Transverse colon (tissue), 4 donors: ENCODE results near the gene ZNF575. TPM values are rescaled to one million over a fixed set of nuclear protein-coding genes. Genes with fewer than 3 reads are reported as not detected.

Experiments
- DNase-seq: peaks from one replicate; pipeline ENCODE4 v3.0.0-alpha.2; 2019
- H3K27ac ChIP-seq, 4 donors: fragments of 200-600 bp; sonication (generic); 2 replicates each; pipeline ENCODE4 v1.5.1; 2016 to 2018; ENCODE audit warnings: inconsistent platforms in 4 of 4
- H3K27me3 ChIP-seq: fragments of 200-600 bp; sonication (generic); 2 replicates; pipeline ENCODE4 v1.5.1; 2017; ENCODE audit warnings: inconsistent platforms
- H3K36me3 ChIP-seq, 4 donors: fragments of 200-600 bp; sonication (generic); 2 replicates each; pipeline ENCODE4 v1.5.1; 2017 to 2019; ENCODE audit warnings: inconsistent platforms in 4 of 4
- H3K4me1 ChIP-seq, 4 donors: fragments of 200-600 bp; sonication (generic); 2 replicates each; pipeline ENCODE4 v1.5.1; 2017 to 2020; ENCODE audit warnings: inconsistent platforms in 4 of 4
- H3K4me3 ChIP-seq, 4 donors: fragments of 200-600 bp; sonication (generic); 1 replicate in 1 of 4; 2 replicates in 3 of 4; pipeline versions ENCODE4 v1.5.1 to v1.6.1; 2017 to 2019; ENCODE audit warnings: inconsistent platforms in 4 of 4
- H3K9me3 ChIP-seq, 2 donors: fragments of 200-600 bp; sonication (generic); 2 replicates each; pipeline ENCODE4 v1.5.1; 2017 to 2019; ENCODE audit warnings: inconsistent platforms in 2 of 2
- CTCF ChIP-seq, 5 experiments: fragments of 200-600 bp in 3 of 5; fragments of 450-650 bp in 2 of 5; sonication (generic) in 3 of 5; IDR thresholded peaks; 1 replicate in 2 of 5; 2 replicates in 3 of 5; pipeline ENCODE4 v1.5.1; 2016 to 2017; ENCODE audit warnings: antibody characterized with exemption in 5 of 5, inconsistent platforms in 3 of 5, mild to moderate bottlenecking in 2 of 5, moderate library complexity in 1 of 5
- EP300 ChIP-seq: sonication (generic); formaldehyde crosslinking; IDR thresholded peaks from one replicate; pipeline ENCODE4 v1.6.1; 2017; ENCODE audit warnings: antibody characterized with exemption, low read depth
- POLR2A ChIP-seq: fragments of 450-650 bp; IDR thresholded peaks from one replicate; pipeline ENCODE4 v1.6.1; 2016; ENCODE audit warnings: antibody characterized with exemption, mild to moderate bottlenecking, moderate library complexity
- POLR2AphosphoS5 ChIP-seq, 3 donors: sonication (generic); formaldehyde crosslinking; IDR thresholded peaks; one replicate each; pipeline ENCODE4 v1.6.1; 2016; ENCODE audit warnings: antibody characterized with exemption in 3 of 3
- WGBS, 2 donors: methylation state at CpG; one replicate each; pipeline ENCODE4 v1.1.5; 2018; ENCODE audit warnings: low coverage in 1 of 2; 5-methylcytosine and 5-hydroxymethylcytosine counted together
- in situ Hi-C, 4 donors: fragments of 200-750 bp; cut with MboI; loops; one replicate each; pipeline versions ENCODE4 v1.15.0 to v1.15.1; 2017; ENCODE audit warnings: low sequenced_read_pairs in 3 of 4, low pct_ligation_motif_present in 1 of 4, low pct_unique_long_range_greater_than_20kb in 1 of 4
- intact Hi-C: fragments of 100-400 bp; cut with DNase I; formaldehyde crosslinking; loops from one replicate; pipeline ENCODE4 v1.15.1; 2023; ENCODE audit warnings: low total_unique reads
- total RNA-seq, 4 donors: library from RNA; depleted of rRNA; stranded (reverse); fragments of >200 nt; gene quantifications; one replicate each; pipeline ENCODE4 v1.1.0, GENCODE V29; 2016

ZNF575 gene
- total RNA-seq, 4 donors from 2014 or later = 0.20 to 1.9 (median 1.8) TPM; not detected in 1

GRCh38 chr19:43578787-43579186 is 45.8 kb downstream of the ZNF575 start:
- H3K9me3 ChIP-seq = no peaks in the 10 kb centered on the region
- no peak overlapping the region for H3K4me3 ChIP-seq
- H3K36me3 ChIP-seq = no peaks in the 10 kb centered on the region
- in situ Hi-C loops (no loop called here), intact Hi-C loops (no loop called here)
- peaks cover 5 to 30% (median 15%) of the 10 kb centered on the region in 4 donors for H3K4me1 ChIP-seq
- DNase-seq = no peak
- WGBS, 2 donors = 76 to 91% methylated on average over 3 of the region's 3 CpGs
- no peaks in the 10 kb centered on the region for H3K27me3 ChIP-seq
- no peak overlapping the region for H3K27ac ChIP-seq
- no peak for TF ChIP-seq EP300
- TF ChIP-seq CTCF (IDR thresholded peaks at IDR 0.05) = no peak
- no peak for TF ChIP-seq POLR2A
- no peak for TF ChIP-seq POLR2AphosphoS5 (IDR thresholded peaks at IDR 0.05)

GRCh38 chr19:43581467-43581866 is 48.5 kb downstream of the ZNF575 start:
- no peak for DNase-seq
- TF ChIP-seq POLR2A = no peak
- TF ChIP-seq EP300 = no peak
- TF ChIP-seq POLR2AphosphoS5 (IDR thresholded peaks at IDR 0.05) = no peak
- no peak for TF ChIP-seq CTCF (IDR thresholded peaks at IDR 0.05)
- intact Hi-C loops (no loop called here), in situ Hi-C loops (no loop called here)
- Histone ChIP-seq H3K4me3 (no peak overlapping the region), H3K27me3 (no peaks in the 10 kb centered on the region), H3K27ac (peak overlapping the region in 3 of 4 donors; percentile 50 to 84 (median 82)), H3K4me1 (peaks cover 0 to 11% (median 3%) of the 10 kb centered on the region in 4 donors), H3K36me3 (no peaks in the 10 kb centered on the region), H3K9me3 (no peaks in the 10 kb centered on the region)
- 75% methylated on average over 7 of the region's 7 CpGs; no CpG with 5 or more reads in 1 of the 2 donors for WGBS, 2 donors

- intact Hi-C loops = no loop called here
- Histone ChIP-seq H3K4me3 (no peak overlapping the region), H3K4me1 (peaks cover 0 to 11% (median 3%) of the 10 kb centered on the region in 4 donors), H3K27ac (no peak overlapping the region), H3K9me3 (no peaks in the 10 kb centered on the region), H3K27me3 (no peaks in the 10 kb centered on the region), H3K36me3 (no peaks in the 10 kb centered on the region)
- no peak for TF ChIP-seq CTCF (IDR thresholded peaks at IDR 0.05)
- no peak for TF ChIP-seq POLR2A
- TF ChIP-seq POLR2AphosphoS5 (IDR thresholded peaks at IDR 0.05) = no peak
- no peak for TF ChIP-seq EP300
- in situ Hi-C loops = no loop called here
- DNase-seq = no peak
- WGBS, 2 donors = 83% methylated on average over 1 to 2 of the region's 2 CpGs
Observed at GRCh38 chr19:43582495-43582894, 49.5 kb downstream of the ZNF575 start.

- H3K27ac ChIP-seq = no peak overlapping the region
- intact Hi-C loops = no loop called here
- DNase-seq = no peak
Observed at GRCh38 chr19:43584484-43584883, 51.5 kb downstream of the ZNF575 start.

More at GRCh38 chr19:43584484-43584883, 51.5 kb downstream of the ZNF575 start:
- H3K9me3 ChIP-seq = no peaks in the 10 kb centered on the region
- H3K36me3 ChIP-seq = no peaks in the 10 kb centered on the region
- TF ChIP-seq CTCF (IDR thresholded peaks at IDR 0.05) (no peak), POLR2A (no peak), EP300 (no peak), POLR2AphosphoS5 (IDR thresholded peaks at IDR 0.05) (no peak)
- 80% methylated on average over 1 of the region's 1 CpG; no CpG with 5 or more reads in 1 of the 2 donors for WGBS, 2 donors
- in situ Hi-C loops = no loop called here
- H3K4me3 ChIP-seq = no peak overlapping the region
- peaks cover 0 to 11% (median 3%) of the 10 kb centered on the region in 4 donors for H3K4me1 ChIP-seq
- no peaks in the 10 kb centered on the region for H3K27me3 ChIP-seq

Other genes starting within 250 kb of the ZNF575 start
- 100 to 1,000 TPM in 2 of 4 donors, 10 to 100 TPM in 2; 12.1 to 720 (median 82.6) TPM for gene CD177, start 179.5 kb upstream of the ZNF575 start, total RNA-seq
- gene TEX101, start 118.3 kb upstream of the ZNF575 start, total RNA-seq = not detected
- 1 to 10 TPM in 1 of 4 donors, not detected in 3; 2.2 TPM for gene LYPD3, start 67.6 kb upstream of the ZNF575 start, total RNA-seq
- gene PHLDB3, start 28.4 kb upstream of the ZNF575 start, total RNA-seq = 10 to 100 TPM; 10.2 to 28.7 (median 16.5) TPM
- 100 to 1,000 TPM; 438 to 667 (median 458) TPM for gene ETHE1, start 6.0 kb upstream of the ZNF575 start, total RNA-seq
- 100 to 1,000 TPM in 1 of 4 donors, 10 to 100 TPM in 2, 1 to 10 TPM in 1; 8.0 to 147 (median 15.8) TPM for gene XRCC1, start 42.3 kb downstream of the ZNF575 start, total RNA-seq
- gene PINLYP, start 42.6 kb downstream of the ZNF575 start, total RNA-seq = 1 to 10 TPM in 3 of 4 donors, not detected in 1; 1.1 to 4.0 (median 1.6) TPM
- gene IRGQ, start 62.9 kb downstream of the ZNF575 start, total RNA-seq = 10 to 100 TPM; 15.7 to 32.5 (median 24.7) TPM
- 10 to 100 TPM in 2 of 4 donors, 1 to 10 TPM in 2; 3.7 to 11.9 (median 9.8) TPM for gene ZNF576, start 63.4 kb downstream of the ZNF575 start, total RNA-seq
- gene SRRM5, start 78.9 kb downstream of the ZNF575 start, total RNA-seq = 1 to 10 TPM in 1 of 4 donors, under 1 TPM in 2, not detected in 1; 0.14 to 2.2 (median 0.64) TPM
- 10 to 100 TPM in 3 of 4 donors, 1 to 10 TPM in 1; 3.0 to 17.1 (median 15.1) TPM for gene ZNF428, start 86.4 kb downstream of the ZNF575 start, total RNA-seq
- 1 to 10 TPM in 3 of 4 donors, not detected in 1; 2.5 to 4.0 (median 3.7) TPM for gene CADM4, start 106.7 kb downstream of the ZNF575 start, total RNA-seq
- gene PLAUR, start 137.0 kb downstream of the ZNF575 start, total RNA-seq = 10 to 100 TPM; 12.1 to 76.2 (median 54.7) TPM
- gene IRGC, start 182.9 kb downstream of the ZNF575 start, total RNA-seq = not detected
- 10 to 100 TPM in 3 of 4 donors, 1 to 10 TPM in 1; 4.1 to 68.7 (median 13.8) TPM for gene SMG9, start 221.8 kb downstream of the ZNF575 start, total RNA-seq
- gene KCNN4, start 247.8 kb downstream of the ZNF575 start, total RNA-seq = 10 to 100 TPM in 3 of 4 donors, not detected in 1; 26.5 to 72.2 (median 37.4) TPM